ENCODE measurements around the gene PROM1. TPM values are rescaled to one million over a fixed set of nuclear protein-coding genes. Genes with fewer than 3 reads are reported as not detected.

PROM1 gene
- total RNA-seq, 2 experiments from 2014 or later, result not detected

GRCh38 chr4:16009153-16009552 is 74.7 kb downstream of the PROM1 start:
- intact Hi-C loops (cut with micrococcal nuclease; ENCODE audit: unreplicated experiment), result no loop called here
- Histone ChIP-seq H3K4me1 (ENCODE audit: insufficient read depth, low read length, poor library complexity, severe bottlenecking) (no peaks in the 10 kb centered on the region), H4K20me1 (ENCODE audit: insufficient read depth, low read length) (no peaks in the 10 kb centered on the region), H2AFZ (ENCODE audit: low read length) (no peak overlapping the region), H3K9me3 (ENCODE audit: low read length) (no peaks in the 10 kb centered on the region), H3K4me3 (ENCODE audit: low read depth, low read length, poor library complexity, severe bottlenecking) (no peak overlapping the region), H3K36me3 (ENCODE audit: insufficient read depth, low read length) (no peaks in the 10 kb centered on the region), H3K4me2 (ENCODE audit: low read length) (no peak overlapping the region), H3K27ac (ENCODE audit: low read depth, low read length, poor library complexity, severe bottlenecking) (no peak overlapping the region), H3K79me2 (ENCODE audit: insufficient read depth, low read depth, low read length) (no peaks in the 10 kb centered on the region), H3K9me2 (ENCODE audit: insufficient read depth, low read length) (no peaks in the 10 kb centered on the region)
- TF ChIP-seq EZH2phosphoT487 (IDR thresholded peaks at IDR 0.05; ENCODE audit: borderline replicate concordance, low read depth, low read length), result no peak
- no peak for TF ChIP-seq CTCF (conservative IDR thresholded peaks at IDR 0.05; ENCODE audit: low read length)
- DNase-seq (ENCODE audit: low spot score), result no peak
- ChIA-PET POLR2A (interaction anchor here (0.9 kb wide), 1 partner anchor 287 kb away, joined by 3 read pairs; no protein-coding TSS in a partner anchor), CTCF (ENCODE audit: unreplicated experiment) (no interaction called here)
- no TSS peak for BruUV-seq (replicated peaks)

- Histone ChIP-seq H3K36me3 (ENCODE audit: insufficient read depth, low read length) (no peaks in the 10 kb centered on the region), H3K27ac (ENCODE audit: low read depth, low read length, poor library complexity, severe bottlenecking) (no peak overlapping the region), H3K9me3 (ENCODE audit: low read length) (no peaks in the 10 kb centered on the region), H4K20me1 (ENCODE audit: insufficient read depth, low read length) (no peaks in the 10 kb centered on the region), H3K4me3 (ENCODE audit: low read depth, low read length, poor library complexity, severe bottlenecking) (no peak overlapping the region), H3K9me2 (ENCODE audit: insufficient read depth, low read length) (no peaks in the 10 kb centered on the region), H3K79me2 (ENCODE audit: insufficient read depth, low read depth, low read length) (no peaks in the 10 kb centered on the region), H3K4me1 (ENCODE audit: insufficient read depth, low read length, poor library complexity, severe bottlenecking) (no peaks in the 10 kb centered on the region), H3K4me2 (ENCODE audit: low read length) (no peak overlapping the region), H2AFZ (ENCODE audit: low read length) (no peak overlapping the region)
- no TSS peak for BruUV-seq (replicated peaks)
- POLR2A ChIA-PET, result interaction anchor here (0.7 kb wide), 1 partner anchor 315 kb away, joined by 3 read pairs; no protein-coding TSS in a partner anchor
- no peak for TF ChIP-seq EZH2phosphoT487 (IDR thresholded peaks at IDR 0.05; ENCODE audit: borderline replicate concordance, low read depth, low read length)
- TF ChIP-seq CTCF (conservative IDR thresholded peaks at IDR 0.05; ENCODE audit: low read length), result no peak
- CTCF ChIA-PET (ENCODE audit: unreplicated experiment), result no interaction called here
- no peak for DNase-seq (ENCODE audit: low spot score)
- intact Hi-C loops (cut with micrococcal nuclease; ENCODE audit: unreplicated experiment), result no loop called here
These were observed 76.2 kb downstream of the PROM1 start for GRCh38 chr4:16007471-16008095.

GRCh38 chr4:16006771-16007446 is 76.9 kb downstream of the PROM1 start:
- H3K4me2 ChIP-seq (ENCODE audit: low read length), result no peak overlapping the region
- no peaks in the 10 kb centered on the region for H3K36me3 ChIP-seq (ENCODE audit: insufficient read depth, low read length)
- ChIA-PET CTCF (ENCODE audit: unreplicated experiment) (no interaction called here), POLR2A (no interaction called here)
- H3K79me2 ChIP-seq (ENCODE audit: insufficient read depth, low read depth, low read length), result no peaks in the 10 kb centered on the region
- H3K9me3 ChIP-seq (ENCODE audit: low read length), result no peaks in the 10 kb centered on the region
- no TSS peak for BruUV-seq (replicated peaks)
- intact Hi-C loops (cut with micrococcal nuclease; ENCODE audit: unreplicated experiment), result no loop called here
- no peaks in the 10 kb centered on the region for H3K4me1 ChIP-seq (ENCODE audit: insufficient read depth, low read length, poor library complexity, severe bottlenecking)
- no peak for DNase-seq (ENCODE audit: low spot score)
- H2AFZ ChIP-seq (ENCODE audit: low read length), result no peak overlapping the region
- TF ChIP-seq CTCF (conservative IDR thresholded peaks at IDR 0.05; ENCODE audit: low read length), result no peak
- no peak for TF ChIP-seq EZH2phosphoT487 (IDR thresholded peaks at IDR 0.05; ENCODE audit: borderline replicate concordance, low read depth, low read length)
- H3K9me2 ChIP-seq (ENCODE audit: insufficient read depth, low read length), result no peaks in the 10 kb centered on the region
- H3K27ac ChIP-seq (ENCODE audit: low read depth, low read length, poor library complexity, severe bottlenecking), result no peak overlapping the region
- no peaks in the 10 kb centered on the region for H4K20me1 ChIP-seq (ENCODE audit: insufficient read depth, low read length)
- no peak overlapping the region for H3K4me3 ChIP-seq (ENCODE audit: low read depth, low read length, poor library complexity, severe bottlenecking)

All from OCI-LY7 (cell line).